ENCODE measurements around the gene HCN1. TPM values are rescaled to one million over a fixed set of nuclear protein-coding genes. Genes with fewer than 3 reads are reported as not detected.

HCN1 gene
- total and polyA plus RNA-seq, 2 of the 8 experiments (the other 6 are each of a cell fraction or from before 2014, with no cell fraction given), result 1.1 to 6.7 TPM

- H3K79me1 ChIP-seq (ENCODE audit: low read depth, low read length), result no peaks in the 10 kb centered on the region; the same call in 1 of the 2 replicates
- H3K56ac ChIP-seq (replicated peaks; ENCODE audit: insufficient read length, low read depth, low read length), result no peak overlapping the region
- no peak overlapping the region for H2BK5ac ChIP-seq (ENCODE audit: low read depth, low read length)
- no peak overlapping the region for H3K23ac ChIP-seq (ENCODE audit: insufficient read length)
- no peak overlapping the region for H4K8ac ChIP-seq (ENCODE audit: extremely low read depth, insufficient read depth, low read length)
- H4K5ac ChIP-seq (ENCODE audit: insufficient read length, low read depth, low read length), result no peak overlapping the region
- no peaks in the 10 kb centered on the region for H3K79me2 ChIP-seq (ENCODE audit: control insufficient read depth in 1 of 2, insufficient read depth in 2 of 2, low read length in 2 of 2)
- H3K4me3 ChIP-seq (ENCODE audit: extremely low read depth in 1 of 4, insufficient read depth in 2 of 4, low read depth in 3 of 4, low read length in 4 of 4), result no peak overlapping the region
- no peaks in the 10 kb centered on the region for H3K23me2 ChIP-seq (ENCODE audit: low read depth, low read length)
- no peak overlapping the region for H3K27ac ChIP-seq (ENCODE audit: low read depth, low read length)
- H2BK120ac ChIP-seq (replicated peaks; ENCODE audit: low read depth, low read length), result no peak overlapping the region
- H2BK15ac ChIP-seq (ENCODE audit: low read length), result no peak overlapping the region
- no peak overlapping the region for H4K91ac ChIP-seq (replicated peaks; ENCODE audit: insufficient read length, low read length)
- FAIRE-seq, result no peak
- no peak overlapping the region for H3K4me2 ChIP-seq (ENCODE audit: insufficient read depth in 1 of 2, low read depth in 2 of 2, low read length in 2 of 2)
- H3K14ac ChIP-seq (ENCODE audit: insufficient read length), result no peak overlapping the region
- ChIA-PET POLR2A (ENCODE audit: partially characterized antibody) (no interaction called here), CTCF (ENCODE audit: partially characterized antibody) (interaction anchor here (1.0 to 1.6 kb wide), 3 partner anchors 8 to 12 kb away, joined by 4 to 7 read pairs (median 4); partner anchors contain the start of gene HCN1)
- H3K9ac ChIP-seq (replicated peaks in 1 of 4; ENCODE audit: extremely low read depth in 1 of 4, low read depth in 3 of 4, low read length in 3 of 4), result no peak overlapping the region
- H4K20me1 ChIP-seq (replicated peaks in 1 of 2; ENCODE audit: control insufficient read depth in 1 of 2, insufficient read depth in 2 of 2, low read length in 2 of 2), result no peaks in the 10 kb centered on the region
- no peak overlapping the region for H2AFZ ChIP-seq (ENCODE audit: low read length)
- H2AK5ac ChIP-seq (ENCODE audit: low read depth, low read length), result no peak overlapping the region
- H3K9me3 ChIP-seq (ENCODE audit: insufficient read depth in 2 of 2, low read depth in 1 of 2, low read length in 1 of 2), result no peaks in the 10 kb centered on the region
- H3K18ac ChIP-seq (ENCODE audit: extremely low read depth, low read length), result no peak overlapping the region
- DNase-seq (ENCODE audit: low read depth in 1 of 2, low spot score in 2 of 2), result no peak
- H3K4me1 ChIP-seq (replicated peaks in 1 of 4; ENCODE audit: control insufficient read depth in 3 of 4, insufficient read depth in 4 of 4, low read length in 3 of 4), result no peaks in the 10 kb centered on the region; a peak in 2 of 7 replicates
- no peak overlapping the region for H2BK20ac ChIP-seq (ENCODE audit: low read length)
- H2BK12ac ChIP-seq (ENCODE audit: low read depth, low read length), result no peak overlapping the region
- H3K36me3 ChIP-seq (ENCODE audit: control insufficient read depth in 2 of 4, insufficient read depth in 4 of 4, low read length in 3 of 4), result no peaks in the 10 kb centered on the region
- no peak overlapping the region for H3K4ac ChIP-seq (replicated peaks; ENCODE audit: insufficient read length, low read depth, low read length)
- H3K27me3 ChIP-seq (replicated peaks in 1 of 4; ENCODE audit: control insufficient read depth in 3 of 4, extremely low read depth in 1 of 4, insufficient read depth in 3 of 4, low read length in 3 of 4), result no peaks in the 10 kb centered on the region
- TF ChIP-seq GABPA (IDR thresholded peaks at IDR 0.05; ENCODE audit: borderline replicate concordance, insufficient read depth, low read length), result no peak
- no peak for TF ChIP-seq ATF2 (IDR thresholded peaks at IDR 0.05; ENCODE audit: low read length)
- no peak for TF ChIP-seq CEBPB (IDR thresholded peaks at IDR 0.05; ENCODE audit: low read depth, low read length)
- TF ChIP-seq SIRT6 (IDR thresholded peaks at IDR 0.05; ENCODE audit: low read length), result no peak
- TF ChIP-seq SRF (IDR thresholded peaks at IDR 0.05; ENCODE audit: low read depth, low read length), result no peak
- no peak for TF ChIP-seq JUND (IDR thresholded peaks at IDR 0.05; ENCODE audit: low read length)
- no peak for TF ChIP-seq POLR2AphosphoS5 (IDR thresholded peaks at IDR 0.05; ENCODE audit: low read depth, low read length)
- no peak for TF ChIP-seq BCL11A (IDR thresholded peaks at IDR 0.05; ENCODE audit: low read depth in 2 of 2, low read length in 2 of 2)
- TF ChIP-seq SP4 (IDR thresholded peaks at IDR 0.05; ENCODE audit: low read length), result no peak
- TF ChIP-seq GTF2F1 (IDR thresholded peaks at IDR 0.05; ENCODE audit: borderline replicate concordance, low read depth, low read length), result no peak
- TF ChIP-seq ASH2L (IDR thresholded peaks at IDR 0.05; ENCODE audit: low read length), result no peak
- no peak for TF ChIP-seq TAF7 (optimal IDR thresholded peaks at IDR 0.05; ENCODE audit: borderline replicate concordance, low read depth, low read length)
- TF ChIP-seq POU5F1 (IDR thresholded peaks at IDR 0.05; ENCODE audit: low read depth, low read length), result no peak
- no peak for TF ChIP-seq SIN3A (conservative IDR thresholded peaks at IDR 0.05 in 1 of 2, IDR thresholded peaks at IDR 0.05 in 1 of 2; ENCODE audit: low read depth in 1 of 2, low read length in 2 of 2)
These were observed 12.1 kb downstream of the HCN1 start for GRCh38 chr5:45684118-45684517.

Data from H1 (cell line).